ENCODE data around the gene FRMD6.

Gene FRMD6

GRCh38 chr14:51715250-51715649 is 63.5 kb downstream of the FRMD6 start:
- no peak overlapping the region for H3K4me3 ChIP-seq (ENCODE audit: low read depth, low read length)
- TF ChIP-seq CTCF (IDR thresholded peaks at IDR 0.05; ENCODE audit: borderline replicate concordance, insufficient read depth, low read depth, low read length), result no peak

- no peak for TF ChIP-seq CTCF (IDR thresholded peaks at IDR 0.05; ENCODE audit: borderline replicate concordance, insufficient read depth, low read depth, low read length)
- H3K4me3 ChIP-seq (ENCODE audit: low read depth, low read length), result no peak overlapping the region
Observed at GRCh38 chr14:51715742-51716141, 64.0 kb downstream of the FRMD6 start.

- no peak for TF ChIP-seq CTCF (IDR thresholded peaks at IDR 0.05; ENCODE audit: borderline replicate concordance, insufficient read depth, low read depth, low read length)
- no peak overlapping the region for H3K4me3 ChIP-seq (ENCODE audit: low read depth, low read length)
Observed at GRCh38 chr14:51716610-51717009, 64.9 kb downstream of the FRMD6 start.

- no peak overlapping the region for H3K4me3 ChIP-seq (ENCODE audit: low read depth, low read length)
- TF ChIP-seq CTCF (IDR thresholded peaks at IDR 0.05; ENCODE audit: borderline replicate concordance, insufficient read depth, low read depth, low read length), result no peak
Observed at GRCh38 chr14:51717766-51718165, 66.1 kb downstream of the FRMD6 start.

GRCh38 chr14:51719955-51720354 is 68.2 kb downstream of the FRMD6 start:
- no peak for TF ChIP-seq CTCF (IDR thresholded peaks at IDR 0.05; ENCODE audit: borderline replicate concordance, insufficient read depth, low read depth, low read length)
- no peak overlapping the region for H3K4me3 ChIP-seq (ENCODE audit: low read depth, low read length)

- TF ChIP-seq CTCF (IDR thresholded peaks at IDR 0.05; ENCODE audit: borderline replicate concordance, insufficient read depth, low read depth, low read length), result no peak
- H3K4me3 ChIP-seq (ENCODE audit: low read depth, low read length), result no peak overlapping the region
Observed at GRCh38 chr14:51723990-51724389, 72.3 kb downstream of the FRMD6 start.

GRCh38 chr14:51724650-51725049 is 72.9 kb downstream of the FRMD6 start:
- no peak overlapping the region for H3K4me3 ChIP-seq (ENCODE audit: low read depth, low read length)
- TF ChIP-seq CTCF (IDR thresholded peaks at IDR 0.05; ENCODE audit: borderline replicate concordance, insufficient read depth, low read depth, low read length), result no peak

All from GM12875 (cell line).